Endodermal cell (in vitro differentiated cells): ENCODE results near the gene GTF2E1. TPM values are rescaled to one million over a fixed set of nuclear protein-coding genes. Genes with fewer than 3 reads are reported as not detected.

Experiments
- DNase-seq: peaks from one replicate; pipeline ENCODE4 v3.0.0-alpha.2; 2017
- H3K27ac ChIP-seq: 2 replicates; pipeline ENCODE4 v1.5.1; 2013; ENCODE audit warnings: mild to moderate bottlenecking, low read depth, low read length, moderate library complexity
- H3K27me3 ChIP-seq: 2 replicates; pipeline ENCODE4 v1.6.1; 2013; ENCODE audit warnings: mild to moderate bottlenecking, low read length, moderate library complexity; ENCODE audit not compliant: insufficient read depth, control insufficient read depth, poor library complexity, severe bottlenecking
- H3K36me3 ChIP-seq: 2 replicates; pipeline ENCODE4 v1.7.0; 2013; ENCODE audit warnings: mild to moderate bottlenecking, low read length, moderate library complexity; ENCODE audit not compliant: control insufficient read depth, insufficient read depth
- H3K4me1 ChIP-seq: one replicate; pipeline ENCODE4 v1.7.0; 2013; ENCODE audit warnings: low read length; ENCODE audit not compliant: control insufficient read depth, insufficient read depth
- H3K4me3 ChIP-seq: 2 replicates; pipeline ENCODE4 v1.5.1; 2013; ENCODE audit warnings: mild to moderate bottlenecking, low read length, moderate library complexity
- H3K9ac ChIP-seq: 2 replicates; pipeline ENCODE4 v1.6.1; 2013; ENCODE audit warnings: mild to moderate bottlenecking, low read length, moderate library complexity; ENCODE audit not compliant: poor library complexity, severe bottlenecking; ENCODE audit errors: extremely low read depth
- H3K9me3 ChIP-seq: 2 replicates; pipeline ENCODE4 v1.6.1; 2013; ENCODE audit warnings: mild to moderate bottlenecking, low read length, moderate library complexity; ENCODE audit not compliant: control insufficient read depth
- H3K27ac Mint-ChIP-seq: 2 replicates; pipeline ENCODE4 v1.8.0; 2020; ENCODE audit warnings: mixed read lengths
- H3K27me3 Mint-ChIP-seq: 2 replicates; pipeline ENCODE4 v1.8.0; 2021; ENCODE audit warnings: mild to moderate bottlenecking, mixed read lengths; ENCODE audit not compliant: insufficient read depth
- H3K36me3 Mint-ChIP-seq: 2 replicates; pipeline ENCODE4 v1.8.0; 2020; ENCODE audit warnings: low read depth, mixed read lengths
- H3K4me1 Mint-ChIP-seq: 2 replicates; pipeline ENCODE4 v1.8.0; 2020; ENCODE audit warnings: mixed read lengths
- H3K4me3 Mint-ChIP-seq: 2 replicates; pipeline ENCODE4 v1.8.0; 2020; ENCODE audit warnings: mild to moderate bottlenecking, moderate library complexity, mixed read lengths
- H3K9me3 Mint-ChIP-seq: 2 replicates; pipeline ENCODE4 v1.8.0; 2020; ENCODE audit warnings: mild to moderate bottlenecking, mixed read lengths
- CTCF ChIP-seq: fragments of 200-600 bp; sonication (generic); conservative IDR thresholded peaks from 2 replicates; pipeline ENCODE4 v1.5.0; 2021; ENCODE audit warnings: antibody characterized with exemption, mild to moderate bottlenecking
- WGBS, 2 experiments: methylation state at CpG; one replicate each; pipeline versions ENCODE4 v1.1.5 to v1.1.7; 2013; ENCODE audit warnings: missing lambda C conversion rate in 2 of 2, mixed read lengths in 1 of 2; ENCODE audit not compliant: insufficient coverage in 1 of 2, insufficient read length in 1 of 2; 5-methylcytosine and 5-hydroxymethylcytosine counted together
- total RNA-seq, 2 donors: library from RNA; stranded (reverse); fragmentation: NEBNext Ultra II Directional in 1 of 2; extraction: Animal tissue kit (Norgen Biotek cat#: 25700) in 1 of 2; gene quantifications; 2 replicates in 1 of 2; 3 replicates in 1 of 2; pipeline ENCODE4 v1.2.1, GENCODE V29; 2021

Gene GTF2E1
- total RNA-seq, 2 donors from 2014 or later = 42.6 to 51.1 TPM

- peak overlapping the region; percentile 99 for H3K27ac Mint-ChIP-seq
- peak overlapping the region; percentile 94 for H3K4me3 ChIP-seq
- no peak for DNase-seq
- H3K4me1 Mint-ChIP-seq = peaks cover 15% of the 10 kb centered on the region
- H3K9me3 Mint-ChIP-seq = peaks cover 13% of the 10 kb centered on the region
- H3K4me1 ChIP-seq = no peaks in the 10 kb centered on the region
- TF ChIP-seq CTCF = no peak
- H3K27me3 ChIP-seq = no peaks in the 10 kb centered on the region
- peaks cover 6% of the 10 kb centered on the region for H3K9me3 ChIP-seq
- no peaks in the 10 kb centered on the region for H3K27me3 Mint-ChIP-seq
- peaks cover 17% of the 10 kb centered on the region for H3K36me3 Mint-ChIP-seq
- H3K36me3 ChIP-seq = peaks cover 3% of the 10 kb centered on the region
- WGBS, 2 experiments = 63 to 81% methylated on average over 4 to 6 of the region's 6 CpGs
- no peak overlapping the region for H3K27ac ChIP-seq
- peak overlapping the region; percentile 99 for H3K4me3 Mint-ChIP-seq
- H3K9ac ChIP-seq = peak overlapping the region; percentile 95
Observed at GRCh38 chr3:120743556-120744195, 1.1 kb downstream of the GTF2E1 start.

GRCh38 chr3:120745466-120745865, 2.9 kb downstream of the GTF2E1 start:
- no peaks in the 10 kb centered on the region for H3K27me3 ChIP-seq
- H3K36me3 ChIP-seq = peaks cover 3% of the 10 kb centered on the region
- Mint-ChIP-seq H3K4me3 (no peak overlapping the region), H3K27me3 (no peaks in the 10 kb centered on the region), H3K9me3 (peaks cover 7% of the 10 kb centered on the region), H3K4me1 (peaks cover 23% of the 10 kb centered on the region), H3K36me3 (peaks cover 15% of the 10 kb centered on the region), H3K27ac (no peak overlapping the region)
- H3K4me1 ChIP-seq = no peaks in the 10 kb centered on the region
- DNase-seq = no peak
- no peak overlapping the region for H3K27ac ChIP-seq
- H3K9ac ChIP-seq = no peak overlapping the region
- no peak for TF ChIP-seq CTCF
- WGBS, 2 experiments = 90 to 100% methylated on average over 1 to 3 of the region's 3 CpGs
- H3K4me3 ChIP-seq = no peak overlapping the region
- H3K9me3 ChIP-seq = no peaks in the 10 kb centered on the region

- 97% methylated on average over 1 of the region's 1 CpG; no CpG with 5 or more reads in 1 of the 2 experiments for WGBS, 2 experiments
- DNase-seq = no peak
- Mint-ChIP-seq H3K27ac (peak overlapping the region; percentile 58), H3K4me1 (peaks cover 28% of the 10 kb centered on the region), H3K4me3 (no peak overlapping the region), H3K36me3 (peaks cover 28% of the 10 kb centered on the region), H3K27me3 (no peaks in the 10 kb centered on the region), H3K9me3 (peaks cover 7% of the 10 kb centered on the region)
- Histone ChIP-seq H3K36me3 (peaks cover 31% of the 10 kb centered on the region), H3K27ac (no peak overlapping the region), H3K9me3 (no peaks in the 10 kb centered on the region), H3K4me1 (no peaks in the 10 kb centered on the region), H3K27me3 (no peaks in the 10 kb centered on the region), H3K4me3 (no peak overlapping the region), H3K9ac (no peak overlapping the region)
- TF ChIP-seq CTCF = no peak
Observed at GRCh38 chr3:120749843-120750242, 7.3 kb downstream of the GTF2E1 start.
